ENCODE results near the gene MORN3.

Gene MORN3

DNA sequence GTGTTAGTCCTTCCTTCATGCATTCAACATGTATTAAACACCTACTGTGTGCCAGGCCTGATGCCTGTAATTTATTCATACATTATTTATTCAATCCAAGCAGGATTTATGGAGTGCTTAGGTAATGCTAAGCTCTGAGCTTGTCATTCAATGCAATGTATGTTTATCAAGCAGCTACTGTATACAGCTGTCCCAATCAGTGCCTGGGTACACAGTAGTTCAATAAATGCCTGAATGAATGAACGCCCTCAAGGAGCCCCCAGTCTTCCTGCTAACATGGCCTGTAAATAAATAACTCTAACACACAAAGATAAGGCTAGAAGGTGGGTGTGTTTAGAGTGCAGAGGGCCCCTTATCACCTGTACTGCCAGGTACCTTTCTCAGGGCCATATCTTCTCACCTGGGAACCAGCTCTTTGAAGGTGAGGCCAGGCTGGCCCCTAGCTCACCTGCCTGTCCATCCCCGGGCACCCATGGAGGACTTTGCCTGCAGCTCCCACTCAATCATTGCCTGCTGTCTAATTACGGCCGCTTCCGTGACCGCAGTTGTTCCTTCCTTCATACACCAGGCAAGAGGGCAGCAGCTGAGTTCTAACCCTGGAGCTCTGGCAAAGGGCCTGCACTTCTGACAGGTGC, 68.6 kb downstream of the MORN3 start:
- no peak for DNase-seq
